GM12891 (cell line): Measurements from ENCODE around the gene PCCB.

Experiments used
- PAX5 ChIP-seq: IDR thresholded peaks from 2 replicates; pipeline ENCODE4 v1.6.1; 2011; ENCODE audit warnings: low read length, moderate library complexity, mild to moderate bottlenecking; ENCODE audit not compliant: insufficient read depth, severe bottlenecking
- POLR2A ChIP-seq: IDR thresholded peaks from 2 replicates; pipeline ENCODE4 v1.6.1; 2011; ENCODE audit warnings: low read depth, low read length, control low read depth
- POLR2AphosphoS5 ChIP-seq: IDR thresholded peaks from 2 replicates; pipeline ENCODE4 v1.6.1; 2011; ENCODE audit warnings: low read depth, low read length, control low read depth
- POU2F2 ChIP-seq: IDR thresholded peaks from 2 replicates; pipeline ENCODE4 v1.6.1; 2011; ENCODE audit warnings: low read depth, mild to moderate bottlenecking, control low read depth, low read length, moderate library complexity
- SPI1 ChIP-seq: IDR thresholded peaks from 2 replicates; pipeline ENCODE4 v1.6.1; 2011; ENCODE audit warnings: low read depth, low read length, control low read depth
- TAF1 ChIP-seq: IDR thresholded peaks from 2 replicates; pipeline ENCODE4 v1.6.1; 2011; ENCODE audit warnings: low read depth, low read length, control low read depth

DNA sequence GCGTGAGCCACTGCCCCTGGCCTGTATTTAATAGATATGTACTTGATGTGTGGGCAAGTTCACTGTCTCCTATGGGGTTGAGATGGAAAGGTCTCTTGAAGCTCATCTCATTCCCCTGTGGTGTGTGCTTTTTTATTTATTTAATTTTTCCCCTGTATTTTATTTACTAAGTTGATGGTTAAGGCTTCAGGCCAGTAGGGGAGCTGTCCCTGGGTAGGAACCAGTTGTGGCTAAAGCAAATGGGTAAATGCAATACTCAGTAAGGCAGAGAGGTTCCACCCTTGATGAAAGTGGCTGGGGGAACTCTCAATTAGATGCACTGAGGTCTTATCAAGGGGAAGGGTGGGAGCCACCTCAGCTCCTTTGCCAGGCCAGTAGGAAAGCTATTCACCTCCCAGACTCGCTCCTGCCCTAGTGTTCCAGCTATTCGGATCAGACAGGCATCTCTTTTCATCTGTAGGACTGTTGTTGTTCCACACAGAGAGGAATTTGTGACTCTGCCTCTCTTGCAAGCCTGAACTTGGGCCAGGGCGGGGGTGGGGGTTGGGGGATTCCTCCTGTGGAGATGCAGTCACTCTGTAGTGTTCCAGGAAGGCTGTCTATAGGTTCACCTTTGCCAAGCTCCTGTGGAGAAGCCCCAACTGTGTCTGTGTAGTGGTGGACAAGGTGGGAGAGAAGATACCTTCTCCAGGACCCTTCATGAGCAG is 26.1 kb downstream of the PCCB start:
- TF ChIP-seq POLR2A, result no peak
- TF ChIP-seq POLR2AphosphoS5, result no peak
- no peak for TF ChIP-seq TAF1
- no peak for TF ChIP-seq SPI1
- no peak for TF ChIP-seq POU2F2
- no peak for TF ChIP-seq PAX5
